ENCODE measurements around the gene WDR81. TPM values are rescaled to one million over a fixed set of nuclear protein-coding genes. Genes with fewer than 3 reads are reported as not detected.
A peak's percentile ranks its signal among the peaks of the same experiment; 100 is the strongest.
"Not testable (repeated sequence)": the region's sequence is repeated elsewhere in the genome, so short reads cannot be mapped to it uniquely, and the experiment has no call there.

The WDR81 gene
- polyA plus RNA-seq, 2 donors: 8.5 to 10.7 TPM

- Histone ChIP-seq H3K4me3 (ENCODE audit: low read depth in 1 of 2, low read length in 2 of 2) (no peak overlapping the region), H3K4me1 (ENCODE audit: control insufficient read depth in 2 of 2, insufficient read depth in 2 of 2, low read length in 1 of 2) (peaks cover 7 to 11% of the 10 kb centered on the region in 2 donors), H3K27me3 (ENCODE audit: control insufficient read depth in 1 of 2, insufficient read depth in 2 of 2, low read length in 2 of 2) (no peaks in the 10 kb centered on the region), H3K9me3 (ENCODE audit: control insufficient read depth in 2 of 2, insufficient read depth in 1 of 2, low read depth in 1 of 2, low read length in 1 of 2) (no peaks in the 10 kb centered on the region), H3K36me3 (ENCODE audit: control insufficient read depth in 2 of 2, insufficient read depth in 2 of 2, low read length in 1 of 2) (no peaks in the 10 kb centered on the region), H3K27ac (ENCODE audit: low read depth in 2 of 2, low read length in 1 of 2) (peak overlapping the region; percentile 80 to 91)
- WGBS, 2 donors: 47 to 48% methylated on average over 22 of the region's 22 CpGs
Observed at GRCh38 chr17:1762901-1763898, 38.7 kb downstream of the WDR81 start.

- H3K4me3 ChIP-seq (ENCODE audit: low read depth in 1 of 2, low read length in 2 of 2): no peak overlapping the region
- H3K27me3 ChIP-seq (ENCODE audit: control insufficient read depth in 1 of 2, insufficient read depth in 2 of 2, low read length in 2 of 2): no peaks in the 10 kb centered on the region
- H3K4me1 ChIP-seq (ENCODE audit: control insufficient read depth in 2 of 2, insufficient read depth in 2 of 2, low read length in 1 of 2): peaks cover 7 to 11% of the 10 kb centered on the region in 2 donors
- H3K27ac ChIP-seq (ENCODE audit: low read depth in 2 of 2, low read length in 1 of 2): peak overlapping the region; percentile 80 to 91
- no peaks in the 10 kb centered on the region for H3K9me3 ChIP-seq (ENCODE audit: control insufficient read depth in 2 of 2, insufficient read depth in 1 of 2, low read depth in 1 of 2, low read length in 1 of 2)
- 6 to 16% methylated on average over 11 of the region's 11 CpGs for WGBS, 2 donors
- no peaks in the 10 kb centered on the region for H3K36me3 ChIP-seq (ENCODE audit: control insufficient read depth in 2 of 2, insufficient read depth in 2 of 2, low read length in 1 of 2)
Observed at GRCh38 chr17:1764284-1764683, 39.8 kb downstream of the WDR81 start.

- H3K27me3 ChIP-seq (ENCODE audit: control insufficient read depth in 1 of 2, insufficient read depth in 2 of 2, low read length in 2 of 2); H3K36me3 ChIP-seq (ENCODE audit: control insufficient read depth in 2 of 2, insufficient read depth in 2 of 2, low read length in 1 of 2); H3K9me3 ChIP-seq (ENCODE audit: control insufficient read depth in 2 of 2, insufficient read depth in 1 of 2, low read depth in 1 of 2, low read length in 1 of 2); H3K4me3 ChIP-seq (ENCODE audit: low read depth in 1 of 2, low read length in 2 of 2): not testable (repeated sequence)
- WGBS, 2 donors: 73 to 76% methylated on average over 7 of the region's 7 CpGs
- peaks cover 7 to 11% of the 10 kb centered on the region in 2 donors for H3K4me1 ChIP-seq (ENCODE audit: control insufficient read depth in 2 of 2, insufficient read depth in 2 of 2, low read length in 1 of 2)
- H3K27ac ChIP-seq (ENCODE audit: low read depth in 2 of 2, low read length in 1 of 2): peak overlapping the region; percentile 80 to 91
Observed at GRCh38 chr17:1764705-1765104, 40.2 kb downstream of the WDR81 start.

- 86 to 87% methylated on average over 3 of the region's 3 CpGs for WGBS, 2 donors
- Histone ChIP-seq H3K36me3 (ENCODE audit: control insufficient read depth in 2 of 2, insufficient read depth in 2 of 2, low read length in 1 of 2) (no peaks in the 10 kb centered on the region), H3K4me1 (ENCODE audit: control insufficient read depth in 2 of 2, insufficient read depth in 2 of 2, low read length in 1 of 2) (peaks cover 7 to 15% of the 10 kb centered on the region in 2 donors), H3K9me3 (ENCODE audit: control insufficient read depth in 2 of 2, insufficient read depth in 1 of 2, low read depth in 1 of 2, low read length in 1 of 2) (no peaks in the 10 kb centered on the region), H3K27ac (ENCODE audit: low read depth in 2 of 2, low read length in 1 of 2) (no peak overlapping the region), H3K27me3 (ENCODE audit: control insufficient read depth in 1 of 2, insufficient read depth in 2 of 2, low read length in 2 of 2) (no peaks in the 10 kb centered on the region), H3K4me3 (ENCODE audit: low read depth in 1 of 2, low read length in 2 of 2) (no peak overlapping the region)
Observed at GRCh38 chr17:1765576-1765975, 41.1 kb downstream of the WDR81 start.

- peak overlapping the region in 1 of 2 donors; percentile 35 for H3K27ac ChIP-seq (ENCODE audit: low read depth in 2 of 2, low read length in 1 of 2)
- H3K36me3 ChIP-seq (ENCODE audit: control insufficient read depth in 2 of 2, insufficient read depth in 2 of 2, low read length in 1 of 2): no peaks in the 10 kb centered on the region
- no peaks in the 10 kb centered on the region for H3K9me3 ChIP-seq (ENCODE audit: control insufficient read depth in 2 of 2, insufficient read depth in 1 of 2, low read depth in 1 of 2, low read length in 1 of 2)
- H3K4me1 ChIP-seq (ENCODE audit: control insufficient read depth in 2 of 2, insufficient read depth in 2 of 2, low read length in 1 of 2): peaks cover 7 to 17% of the 10 kb centered on the region in 2 donors
- H3K4me3 ChIP-seq (ENCODE audit: low read depth in 1 of 2, low read length in 2 of 2): no peak overlapping the region
- WGBS, 2 donors: 63 to 75% methylated on average over 17 to 21 of the region's 21 CpGs
- H3K27me3 ChIP-seq (ENCODE audit: control insufficient read depth in 1 of 2, insufficient read depth in 2 of 2, low read length in 2 of 2): no peaks in the 10 kb centered on the region
Observed at GRCh38 chr17:1766382-1767135, 42.1 kb downstream of the WDR81 start.

- 87 to 91% methylated on average over 12 of the region's 12 CpGs for WGBS, 2 donors
- H3K9me3 ChIP-seq (ENCODE audit: control insufficient read depth in 2 of 2, insufficient read depth in 1 of 2, low read depth in 1 of 2, low read length in 1 of 2): no peaks in the 10 kb centered on the region
- H3K27ac ChIP-seq (ENCODE audit: low read depth in 2 of 2, low read length in 1 of 2): no peak overlapping the region
- H3K4me1 ChIP-seq (ENCODE audit: control insufficient read depth in 2 of 2, insufficient read depth in 2 of 2, low read length in 1 of 2): peaks cover 7 to 18% of the 10 kb centered on the region in 2 donors
- H3K36me3 ChIP-seq (ENCODE audit: control insufficient read depth in 2 of 2, insufficient read depth in 2 of 2, low read length in 1 of 2): no peaks in the 10 kb centered on the region
- no peaks in the 10 kb centered on the region for H3K27me3 ChIP-seq (ENCODE audit: control insufficient read depth in 1 of 2, insufficient read depth in 2 of 2, low read length in 2 of 2)
- no peak overlapping the region for H3K4me3 ChIP-seq (ENCODE audit: low read depth in 1 of 2, low read length in 2 of 2)
Observed at GRCh38 chr17:1767358-1767757, 42.9 kb downstream of the WDR81 start.

GRCh38 chr17:1769822-1770477 is 45.4 kb downstream of the WDR81 start:
- H3K27me3 ChIP-seq (ENCODE audit: control insufficient read depth in 1 of 2, insufficient read depth in 2 of 2, low read length in 2 of 2): no peaks in the 10 kb centered on the region
- H3K36me3 ChIP-seq (ENCODE audit: control insufficient read depth in 2 of 2, insufficient read depth in 2 of 2, low read length in 1 of 2): no peaks in the 10 kb centered on the region
- WGBS, 2 donors: 24 to 25% methylated on average over 21 of the region's 21 CpGs
- H3K4me1 ChIP-seq (ENCODE audit: control insufficient read depth in 2 of 2, insufficient read depth in 2 of 2, low read length in 1 of 2): peaks cover 4 to 7% of the 10 kb centered on the region in 2 donors
- peak overlapping the region; percentile 65 to 71 for H3K27ac ChIP-seq (ENCODE audit: low read depth in 2 of 2, low read length in 1 of 2)
- H3K9me3 ChIP-seq (ENCODE audit: control insufficient read depth in 2 of 2, insufficient read depth in 1 of 2, low read depth in 1 of 2, low read length in 1 of 2): no peaks in the 10 kb centered on the region
- no peak overlapping the region for H3K4me3 ChIP-seq (ENCODE audit: low read depth in 1 of 2, low read length in 2 of 2)

GRCh38 chr17:1773000-1773695 is 48.6 kb downstream of the WDR81 start:
- not testable (repeated sequence) for H3K9me3 ChIP-seq (ENCODE audit: control insufficient read depth in 2 of 2, insufficient read depth in 1 of 2, low read depth in 1 of 2, low read length in 1 of 2); H3K36me3 ChIP-seq (ENCODE audit: control insufficient read depth in 2 of 2, insufficient read depth in 2 of 2, low read length in 1 of 2); H3K27me3 ChIP-seq (ENCODE audit: control insufficient read depth in 1 of 2, insufficient read depth in 2 of 2, low read length in 2 of 2); H3K4me3 ChIP-seq (ENCODE audit: low read depth in 1 of 2, low read length in 2 of 2)
- 61 to 71% methylated on average over 12 of the region's 12 CpGs for WGBS, 2 donors
- peak overlapping the region in 1 of 2 donors; percentile 35 for H3K27ac ChIP-seq (ENCODE audit: low read depth in 2 of 2, low read length in 1 of 2)
- H3K4me1 ChIP-seq (ENCODE audit: control insufficient read depth in 2 of 2, insufficient read depth in 2 of 2, low read length in 1 of 2): peaks cover 0 to 13% of the 10 kb centered on the region in 2 donors
